OCI-LY7 (cell line): ENCODE measurements around the gene TNFSF13.

Experiments used
- CTCF ChIP-seq: fragments of 200-600 bp; sonication (generic); conservative IDR thresholded peaks from 2 replicates; pipeline ENCODE4 v1.5.1; 2014; ENCODE audit warnings: mild to moderate bottlenecking, antibody characterized with exemption, low read length, moderate library complexity, mixed read lengths
- EZH2phosphoT487 ChIP-seq: fragments of 200-600 bp; sonication (generic); IDR thresholded peaks from 2 replicates; pipeline ENCODE4 v1.6.1; 2018; ENCODE audit warnings: low read depth, borderline replicate concordance, mild to moderate bottlenecking, mixed run types, antibody characterized with exemption, low read length, moderate library complexity, mixed read lengths

- peak; percentile 75 for TF ChIP-seq CTCF
- no peak for TF ChIP-seq EZH2phosphoT487
Measured at GRCh38 chr17:7523033-7523432, 35.5 kb upstream of the TNFSF13 start.
